B cell (primary cell): ENCODE data around the gene SREK1. TPM values are rescaled to one million over a fixed set of nuclear protein-coding genes. Genes with fewer than 3 reads are reported as not detected.
A peak's percentile ranks its signal among the peaks of the same experiment; 100 is the strongest.

Source experiments
- ATAC-seq: fragments of 200-7000 bp; cut with Tn5 transposase; one replicate; pipeline ENCODE4 v1.10.0; 2021; ENCODE audit warnings: low read depth, mild to moderate bottlenecking, moderate number of reproducible peaks, moderate library complexity
- CTCF ChIA-PET: fragments of 350-600 bp; sonication (Branson Sonifier 250); formaldehyde crosslinking; loops from one replicate; lab custom pipeline; 2021; ENCODE audit warnings: antibody characterized with exemption, inconsistent platforms; lab: Charles Lee
- POLR2A ChIA-PET: fragments of 350-600 bp; sonication (Branson Sonifier 250); formaldehyde crosslinking; loops from one replicate; lab custom pipeline; 2021; ENCODE audit warnings: antibody characterized with exemption; lab: Charles Lee
- DNase-seq: peaks from one replicate; pipeline ENCODE4 v3.0.0; 2013
- H2AFZ ChIP-seq: 2 replicates; pipeline ENCODE4 v1.6.1; 2012; ENCODE audit warnings: mild to moderate bottlenecking, low read depth, low read length; ENCODE audit not compliant: insufficient read depth, poor library complexity, severe bottlenecking
- H3K27ac ChIP-seq, 2 donors: 1 replicate in 1 of 2; 2 replicates in 1 of 2; pipeline ENCODE4 v1.5.1; 2012 to 2013; ENCODE audit warnings: low read length in 2 of 2, mild to moderate bottlenecking in 2 of 2, moderate library complexity in 1 of 2
- H3K27me3 ChIP-seq, 4 experiments: fragments of 200-600 bp in 1 of 4; sonication (generic) in 1 of 4; replicated peaks in 1 of 4; 1 replicate in 2 of 4; 2 replicates in 2 of 4; pipeline versions ENCODE4 v1.6.1 to v1.7.0; 2013 to 2016; ENCODE audit warnings: low read length in 3 of 4, mild to moderate bottlenecking in 2 of 4, mixed read lengths in 1 of 4, moderate library complexity in 1 of 4; ENCODE audit not compliant: insufficient read depth in 4 of 4, control insufficient read depth in 3 of 4; ENCODE audit errors: control extremely low read depth in 1 of 4
- H3K36me3 ChIP-seq, 2 experiments: replicated peaks in 1 of 2; 1 replicate in 1 of 2; 2 replicates in 1 of 2; pipeline versions ENCODE4 v1.6.1 to v1.7.1; 2013; ENCODE audit warnings: low read length in 1 of 2; ENCODE audit not compliant: insufficient read depth in 2 of 2, control insufficient read depth in 1 of 2; ENCODE audit errors: control extremely low read depth in 1 of 2, extremely low read depth in 1 of 2
- H3K4me1 ChIP-seq, 2 donors: fragments of 200-600 bp in 1 of 2; sonication (generic) in 1 of 2; 1 replicate in 1 of 2; 2 replicates in 1 of 2; pipeline versions ENCODE4 v1.5.1 to v1.6.1; 2013 to 2017; ENCODE audit warnings: low read length in 2 of 2; ENCODE audit not compliant: control insufficient read depth in 2 of 2, insufficient read depth in 2 of 2
- H3K4me2 ChIP-seq: replicated peaks from 2 replicates; pipeline ENCODE3; 2012; ENCODE audit warnings: mild to moderate bottlenecking, low read depth, low read length; ENCODE audit not compliant: poor library complexity, severe bottlenecking
- H3K4me3 ChIP-seq, 5 experiments: fragments of 200-600 bp in 1 of 5; sonication (generic) in 1 of 5; 1 replicate in 3 of 5; 2 replicates in 2 of 5; pipeline versions ENCODE4 v1.5.1 to v1.7.0; 2011 to 2016; ENCODE audit warnings: low read length in 4 of 5, mild to moderate bottlenecking in 4 of 5, low read depth in 2 of 5, control low read depth in 1 of 5, moderate library complexity in 1 of 5; ENCODE audit not compliant: insufficient read depth in 1 of 5; ENCODE audit errors: control extremely low read depth in 1 of 5, extremely low read depth in 1 of 5
- H3K79me2 ChIP-seq: fragments of 200-600 bp; sonication (generic); one replicate; pipeline ENCODE4 v1.6.0; 2016; ENCODE audit warnings: low read length; ENCODE audit not compliant: control insufficient read depth, insufficient read depth
- H3K9ac ChIP-seq: fragments of 200-600 bp; sonication (generic); 2 replicates; pipeline ENCODE4 v1.6.1; 2017; ENCODE audit warnings: mild to moderate bottlenecking, low read length, moderate library complexity
- H3K9me3 ChIP-seq, 3 donors: one replicate each; pipeline versions ENCODE4 v1.6.1 to v1.7.1; 2013; ENCODE audit warnings: low read length in 2 of 3; ENCODE audit not compliant: control insufficient read depth in 2 of 3, insufficient read depth in 1 of 3; ENCODE audit errors: control extremely low read depth in 1 of 3
- H4K20me1 ChIP-seq: 2 replicates; pipeline ENCODE4 v1.6.0; 2012; ENCODE audit warnings: mild to moderate bottlenecking, low read length; ENCODE audit not compliant: insufficient read depth, control insufficient read depth, poor library complexity, severe bottlenecking
- H3K27ac Mint-ChIP-seq: one replicate; pipeline ENCODE4 v1.8.0; 2021; ENCODE audit warnings: mixed read lengths
- H3K27me3 Mint-ChIP-seq: one replicate; pipeline ENCODE4 v1.8.0; 2021; ENCODE audit warnings: mixed read lengths
- H3K4me1 Mint-ChIP-seq: one replicate; pipeline ENCODE4 v1.8.0; 2021; ENCODE audit warnings: mixed read lengths
- H3K4me3 Mint-ChIP-seq: one replicate; pipeline ENCODE4 v1.8.0; 2021; ENCODE audit warnings: mixed read lengths
- H3K9me3 Mint-ChIP-seq: one replicate; pipeline ENCODE4 v1.8.0; 2022; ENCODE audit warnings: mixed read lengths; ENCODE audit not compliant: insufficient read depth
- CTCF ChIP-seq: fragments of 200-600 bp; IDR thresholded peaks from one replicate; pipeline ENCODE4 v1.8.0; 2022; ENCODE audit warnings: antibody characterized with exemption, mild to moderate bottlenecking
- EZH2 ChIP-seq: IDR thresholded peaks from 2 replicates; pipeline ENCODE4 v1.6.1; 2012; ENCODE audit warnings: borderline replicate concordance, low read depth, mild to moderate bottlenecking, moderate library complexity, low read length; ENCODE audit not compliant: insufficient read depth, poor library complexity, severe bottlenecking
- WGBS: methylation state at CpG from one replicate; pipeline ENCODE4 v1.1.5; 2013; ENCODE audit warnings: missing lambda C conversion rate; ENCODE audit not compliant: insufficient coverage; 5-methylcytosine and 5-hydroxymethylcytosine counted together
- intact Hi-C: fragments of 100-400 bp; cut with micrococcal nuclease; formaldehyde crosslinking; loops from one replicate; pipeline ENCODE4 v1.10.0; 2022
- polyA plus RNA-seq: library from polyadenylated mRNA; depleted of rRNA; stranded (reverse); fragments of >200 nt; gene quantifications from 2 replicates; pipeline ENCODE4 v1.2.3, GENCODE V29; 2012
- total RNA-seq, 2 donors: library from RNA; stranded (reverse); fragments of 120-200 nt in 1 of 2; gene quantifications; 1 replicate in 1 of 2; 2 replicates in 1 of 2; pipeline versions ENCODE4 v1.2.3 to v1.2.4, GENCODE V29; 2013 to 2022

SREK1 gene
- total and polyA plus RNA-seq, 2 donors (not counting 1 experiment from before 2014, with no cell fraction given), result 24.1 to 117 TPM

GRCh38 chr5:66144834-66145390, 812 bp downstream of the SREK1 start:
- H3K36me3 ChIP-seq, result peaks cover 0 to 2% of the 10 kb centered on the region in 2 experiments
- peak overlapping the region; percentile 76 to 99 (median 95) for H3K4me3 ChIP-seq
- CTCF ChIA-PET, result no interaction called here
- H3K9ac ChIP-seq, result peak overlapping the region; percentile 92
- DNase-seq, result no peak
- no peaks in the 10 kb centered on the region for H3K27me3 Mint-ChIP-seq
- intact Hi-C loops, result loop anchor here (1.0 to 10.0 kb wide), 4 partner anchors 220 to 521 kb away; partner anchors contain the start of genes NLN, SGTB and TRIM23
- H2AFZ ChIP-seq, result peak overlapping the region; percentile 95
- peak; percentile 63 for ATAC-seq
- H3K4me1 Mint-ChIP-seq, result peaks cover 34% of the 10 kb centered on the region
- H4K20me1 ChIP-seq, result peaks cover 9% of the 10 kb centered on the region
- H3K4me3 Mint-ChIP-seq, result peak overlapping the region; percentile 96
- TF ChIP-seq CTCF, result no peak
- no peak for TF ChIP-seq EZH2
- POLR2A ChIA-PET, result interaction anchor here (0.6 to 1.4 kb wide), 5 partner anchors 12 to 422 kb away, joined by 3 to 6 read pairs (median 4); partner anchors contain the start of gene ERBIN
- peaks cover 9 to 16% of the 10 kb centered on the region in 2 donors for H3K4me1 ChIP-seq
- peak overlapping the region; percentile 84 for H3K4me2 ChIP-seq
- WGBS, result under 1% methylated on average over 15 of the region's 22 CpGs
- H3K9me3 ChIP-seq, result no peaks in the 10 kb centered on the region
- H3K27ac Mint-ChIP-seq, result peak overlapping the region; percentile 100
- no peaks in the 10 kb centered on the region for H3K9me3 Mint-ChIP-seq
- H3K27me3 ChIP-seq, result no peaks in the 10 kb centered on the region
- peaks cover 68% of the 10 kb centered on the region for H3K79me2 ChIP-seq
- H3K27ac ChIP-seq, result peak overlapping the region; percentile 97 to 99

- peaks cover 15% of the 10 kb centered on the region for H4K20me1 ChIP-seq
- DNase-seq (no peak), ATAC-seq (no peak)
- peaks cover 41% of the 10 kb centered on the region for H3K4me1 Mint-ChIP-seq
- WGBS, result 90% methylated on average over 6 of the region's 8 CpGs
- no peaks in the 10 kb centered on the region for H3K9me3 Mint-ChIP-seq
- peaks cover 0 to 4% of the 10 kb centered on the region in 2 experiments for H3K36me3 ChIP-seq
- peaks cover 9 to 16% of the 10 kb centered on the region in 2 donors for H3K4me1 ChIP-seq
- peak overlapping the region in 1 of 2 donors; percentile 97 for H3K27ac ChIP-seq
- CTCF ChIA-PET, result no interaction called here
- intact Hi-C loops, result loop anchor here (10.0 kb wide), 1 partner anchor 369 kb away; no protein-coding TSS in a partner anchor
- peak overlapping the region; percentile 83 for H3K27ac Mint-ChIP-seq
- no peaks in the 10 kb centered on the region for H3K9me3 ChIP-seq
- peaks cover 76% of the 10 kb centered on the region for H3K79me2 ChIP-seq
- H3K4me3 Mint-ChIP-seq, result peak overlapping the region; percentile 96
- H3K4me3 ChIP-seq, result peak overlapping the region in 3 of 5 experiments; percentile 76 to 96 (median 95)
- H3K27me3 ChIP-seq, result no peaks in the 10 kb centered on the region
- H3K9ac ChIP-seq, result peak overlapping the region; percentile 92
- no peaks in the 10 kb centered on the region for H3K27me3 Mint-ChIP-seq
- no peak for TF ChIP-seq EZH2
- no peak for TF ChIP-seq CTCF
- peak overlapping the region; percentile 84 for H3K4me2 ChIP-seq
- POLR2A ChIA-PET, result no interaction called here
- H2AFZ ChIP-seq, result no peak overlapping the region
These were observed 1.6 kb downstream of the SREK1 start for GRCh38 chr5:66145737-66146136.
